Activated naive CD4-positive, alpha-beta T cell (primary cell): ENCODE data around the gene DPEP3.
A peak's percentile ranks its signal among the peaks of the same experiment; 100 is the strongest.
"Not testable (repeated sequence)": the region's sequence is repeated elsewhere in the genome, so short reads cannot be mapped to it uniquely, and the experiment has no call there.

ENCODE experiments used
- DNase-seq, 4 experiments: peaks; one replicate each; lab custom pipeline; 2025; lab: John Stamatoyannopoulos, UW

The DPEP3 gene

DNA sequence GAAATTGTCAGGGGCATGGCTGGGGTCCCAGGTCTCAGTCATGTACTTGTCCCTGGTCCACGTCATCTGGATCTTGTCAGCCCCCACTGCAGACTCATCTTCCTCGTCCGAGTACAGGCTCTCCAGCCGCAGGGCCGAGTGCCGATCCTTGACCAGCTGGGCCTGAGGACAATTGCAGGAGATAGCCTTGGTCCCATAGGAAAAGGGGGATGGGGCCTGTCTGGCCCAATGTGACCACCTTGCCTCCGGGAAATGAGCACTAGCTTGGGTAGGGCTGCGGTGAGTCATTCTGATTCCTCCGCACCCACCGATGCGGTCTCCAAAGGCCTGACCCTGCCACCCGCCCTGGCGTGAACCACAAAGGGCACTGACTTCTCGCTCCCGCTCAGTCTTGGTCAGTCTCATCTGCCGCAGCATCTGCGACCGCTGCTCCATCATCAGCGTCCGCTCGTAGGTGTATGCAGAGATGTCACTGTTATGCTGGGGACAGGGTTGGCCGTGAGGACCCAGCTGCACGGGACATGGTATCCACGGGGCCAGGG is 34.8 kb downstream of the DPEP3 start:
- no peak for DNase-seq

DNA sequence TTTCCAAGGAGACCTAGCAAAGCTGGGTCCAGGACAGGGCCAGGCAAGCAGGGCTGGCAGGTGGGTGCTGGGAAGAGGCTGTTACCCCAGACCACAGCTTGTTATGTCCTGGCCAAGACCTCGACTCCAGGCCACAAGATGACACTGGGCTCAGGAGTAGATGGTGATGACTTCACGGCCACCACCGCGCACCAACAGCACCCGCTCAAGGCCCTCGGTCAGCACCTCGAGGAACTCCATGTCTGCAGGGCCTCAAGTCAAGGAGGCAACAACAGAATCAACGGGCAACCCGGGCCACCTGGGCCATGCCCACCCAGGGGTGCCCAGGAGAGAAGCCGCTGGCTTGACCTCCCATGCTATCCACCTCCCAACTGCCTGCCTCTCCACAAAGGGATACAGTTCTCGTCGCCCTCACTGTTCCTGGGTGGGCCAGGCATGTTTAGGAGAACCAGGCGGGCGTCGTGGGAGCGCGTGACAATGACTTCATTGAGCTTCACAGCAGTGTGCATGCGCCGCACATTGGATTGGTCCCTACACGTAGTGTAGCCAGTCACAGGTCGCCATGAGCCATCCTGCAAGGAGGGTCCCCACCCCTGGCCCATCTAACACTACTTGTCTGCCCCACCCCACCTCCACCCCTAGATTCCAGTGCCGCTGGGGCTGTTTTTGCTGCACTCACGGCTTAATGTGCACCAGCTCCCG is 35.5 kb downstream of the DPEP3 start:
- no peak for DNase-seq

DNA sequence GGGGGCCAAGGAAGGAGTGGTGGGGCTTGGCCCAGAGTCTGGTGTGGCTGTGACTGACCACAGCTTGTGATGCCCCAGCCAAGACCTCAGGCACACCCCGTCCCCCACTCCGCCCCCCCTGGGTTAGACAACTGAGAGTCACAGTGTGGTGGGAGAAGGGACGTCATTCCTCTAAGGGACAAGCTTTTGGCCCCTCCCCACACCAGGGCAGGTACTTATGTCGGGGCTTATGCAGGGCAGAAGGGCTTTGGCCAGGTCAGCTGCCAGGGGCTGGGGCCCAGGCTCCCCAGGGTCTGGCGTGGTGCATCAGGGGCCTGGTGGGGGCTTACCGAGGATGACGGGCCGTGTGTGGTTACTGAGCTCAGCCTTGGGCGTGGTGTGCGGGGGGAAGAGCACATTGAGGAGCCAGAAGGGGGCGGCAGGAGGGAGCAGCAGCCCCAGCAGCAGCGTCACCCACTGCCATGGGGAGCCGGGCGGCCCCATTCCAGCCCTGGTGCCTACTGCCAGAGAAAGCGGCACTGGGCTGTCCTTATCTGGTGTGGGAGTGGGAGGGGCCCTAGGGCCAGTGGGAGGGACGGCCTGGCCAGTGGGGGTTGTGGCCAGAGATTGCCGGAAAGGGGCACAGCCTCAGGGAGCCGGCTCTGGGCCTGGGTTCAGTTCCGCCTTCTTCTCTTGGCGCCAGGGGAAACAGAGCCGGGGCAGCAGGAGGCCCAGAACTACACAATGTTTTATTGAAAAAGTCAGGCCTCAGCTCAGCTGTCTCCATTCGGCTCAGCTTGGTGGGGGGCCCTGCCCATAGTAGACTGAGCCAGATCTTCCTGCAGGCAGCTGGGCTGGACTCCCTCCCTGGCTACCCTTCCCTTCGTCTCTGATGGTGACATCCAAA is 36.4 kb downstream of the DPEP3 start, which contains the start of gene LCAT:
Gene LCAT (minus strand): TSS at position 502 of the 886 bp plus-strand sequence. CDS start 19 bp downstream, at position 483.
- no peak for DNase-seq

DNA sequence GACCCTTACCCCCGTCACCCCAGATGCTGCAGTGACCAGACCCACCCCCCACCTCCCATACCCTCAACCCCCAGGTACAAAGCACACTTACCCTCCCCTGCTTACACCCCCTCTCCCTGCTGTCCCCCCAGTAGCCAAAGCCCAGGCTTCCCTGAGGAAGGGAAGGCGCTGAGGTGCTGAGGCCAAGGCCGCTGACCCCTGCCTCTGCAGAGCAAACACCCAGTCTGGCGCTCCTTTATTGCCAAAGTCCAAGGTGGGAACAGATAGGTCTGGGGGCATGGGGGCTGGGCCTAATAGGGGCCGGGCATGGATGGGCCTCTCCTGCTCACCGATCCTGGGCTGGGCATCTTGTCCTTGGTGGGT is 37.1 kb downstream of the DPEP3 start:
- DNase-seq = no peak

DNA sequence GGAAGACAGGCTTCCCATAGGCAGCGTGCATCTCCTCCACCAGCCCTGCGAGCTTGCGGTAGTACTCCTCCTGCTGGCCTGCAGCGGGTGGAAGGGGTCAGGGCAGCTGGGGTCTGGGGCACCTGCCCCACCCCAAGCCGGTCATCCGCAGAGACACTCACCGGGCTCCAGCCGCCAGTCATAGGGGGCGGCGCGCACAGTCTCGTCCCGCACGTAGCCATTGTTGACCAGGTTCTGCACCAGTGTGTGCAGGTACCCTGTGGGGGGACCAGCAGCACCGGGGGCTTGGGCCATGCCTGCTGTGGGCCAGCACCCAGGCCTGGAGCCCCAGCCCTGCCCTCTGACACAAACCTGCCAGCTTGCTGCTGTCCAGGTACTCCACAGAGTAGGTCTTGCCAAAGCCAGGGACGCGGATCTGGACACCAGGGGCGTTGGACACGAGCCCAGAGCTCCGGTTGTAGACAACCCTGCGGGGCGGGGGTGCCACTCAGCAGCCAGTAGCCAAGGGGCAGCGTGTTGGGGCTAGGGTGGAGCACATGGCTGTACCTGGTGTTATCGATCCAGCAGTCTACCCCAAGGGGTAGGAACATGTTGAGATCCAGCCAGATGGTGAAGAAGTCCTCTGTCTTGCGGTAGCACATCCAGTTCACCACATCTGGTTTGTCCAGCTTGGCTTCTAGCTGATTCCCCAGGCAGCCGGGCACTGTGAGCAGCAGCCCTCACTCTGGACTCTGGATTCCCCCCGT is 37.6 kb downstream of the DPEP3 start:
- no peak for DNase-seq

DNA sequence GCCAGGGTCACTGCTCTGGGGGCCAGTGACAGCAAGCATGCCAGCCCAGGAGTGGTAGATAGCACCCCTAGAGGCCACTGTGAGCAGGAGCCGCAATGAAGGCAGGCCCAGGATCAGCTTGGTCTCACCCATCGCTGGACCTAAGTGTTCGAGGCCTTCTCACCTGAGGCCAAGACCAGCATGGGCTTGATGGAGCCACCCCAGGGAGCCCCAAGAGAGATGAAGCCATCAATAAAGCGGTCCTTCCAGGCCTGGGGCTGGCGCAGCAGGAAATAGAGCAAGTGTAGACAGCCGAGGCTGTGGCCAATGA is 38.1 kb downstream of the DPEP3 start:
- DNase-seq = no peak

DNA sequence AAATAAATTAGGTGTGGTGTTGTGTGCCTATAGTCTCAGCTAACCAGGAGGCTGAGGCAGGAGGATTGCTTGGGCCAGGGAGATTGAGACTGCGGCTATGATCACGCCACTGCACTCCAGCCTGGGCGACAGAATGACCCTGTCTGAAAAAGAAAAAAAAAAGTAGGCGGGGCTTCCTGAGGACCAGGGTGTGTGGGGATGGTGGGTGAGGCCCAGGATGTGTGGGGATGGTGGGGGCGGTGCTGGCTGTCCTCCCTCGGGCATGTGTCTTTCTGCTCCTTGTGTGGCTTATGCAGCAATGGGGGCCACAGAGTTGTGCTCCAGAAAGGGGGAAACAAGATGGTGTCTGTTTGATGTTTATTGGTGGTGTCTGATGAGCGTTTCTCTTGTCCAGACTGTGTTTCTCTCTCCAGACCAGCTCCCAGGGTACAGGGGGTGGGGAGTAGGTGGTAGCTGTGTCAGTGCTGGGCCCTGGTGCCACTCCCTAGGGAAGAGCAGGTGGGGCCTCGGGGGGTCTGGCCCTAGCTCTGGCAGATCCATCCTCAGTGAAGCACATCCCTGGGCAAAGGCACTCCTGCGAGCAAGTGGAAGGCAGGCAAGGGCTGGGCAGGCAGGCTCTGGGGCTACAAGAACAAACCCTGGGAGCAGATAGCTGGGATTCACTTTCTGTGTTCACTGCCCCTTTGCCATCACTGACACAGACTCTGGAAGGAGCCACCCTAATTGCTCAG is 38.7 kb downstream of the DPEP3 start:
- no peak for DNase-seq

DNA sequence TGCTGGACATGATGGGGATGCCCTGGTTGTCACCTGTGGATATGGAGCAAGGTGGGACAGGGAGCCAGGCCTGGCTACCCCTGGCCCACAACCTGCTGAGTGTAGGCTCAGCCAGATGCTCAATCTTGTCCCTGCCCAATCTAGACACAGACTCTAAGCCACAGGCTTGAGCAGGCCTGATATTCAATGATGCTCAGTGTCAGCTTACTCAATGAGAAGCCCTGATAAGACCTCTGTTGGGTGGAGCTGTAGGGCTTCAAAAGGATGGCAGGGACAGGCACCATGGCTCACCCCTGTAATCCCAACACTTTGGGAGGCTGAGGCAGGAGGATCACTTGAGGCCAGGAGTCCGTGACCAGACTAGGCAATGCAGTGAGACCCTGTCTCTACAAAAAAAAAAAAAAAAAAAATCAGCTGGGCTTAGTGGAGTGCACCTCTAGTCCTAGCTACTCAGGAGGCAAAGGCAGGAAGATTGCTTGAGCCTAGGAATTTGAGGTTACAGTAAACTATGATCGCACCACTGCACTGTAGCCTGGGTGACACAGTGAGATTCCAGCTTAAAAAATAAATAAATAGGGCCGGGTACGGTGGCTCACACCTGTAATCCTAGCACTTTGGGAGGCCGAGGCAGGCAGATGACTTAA is 39.7 kb downstream of the DPEP3 start:
- DNase-seq = no peak

DNA sequence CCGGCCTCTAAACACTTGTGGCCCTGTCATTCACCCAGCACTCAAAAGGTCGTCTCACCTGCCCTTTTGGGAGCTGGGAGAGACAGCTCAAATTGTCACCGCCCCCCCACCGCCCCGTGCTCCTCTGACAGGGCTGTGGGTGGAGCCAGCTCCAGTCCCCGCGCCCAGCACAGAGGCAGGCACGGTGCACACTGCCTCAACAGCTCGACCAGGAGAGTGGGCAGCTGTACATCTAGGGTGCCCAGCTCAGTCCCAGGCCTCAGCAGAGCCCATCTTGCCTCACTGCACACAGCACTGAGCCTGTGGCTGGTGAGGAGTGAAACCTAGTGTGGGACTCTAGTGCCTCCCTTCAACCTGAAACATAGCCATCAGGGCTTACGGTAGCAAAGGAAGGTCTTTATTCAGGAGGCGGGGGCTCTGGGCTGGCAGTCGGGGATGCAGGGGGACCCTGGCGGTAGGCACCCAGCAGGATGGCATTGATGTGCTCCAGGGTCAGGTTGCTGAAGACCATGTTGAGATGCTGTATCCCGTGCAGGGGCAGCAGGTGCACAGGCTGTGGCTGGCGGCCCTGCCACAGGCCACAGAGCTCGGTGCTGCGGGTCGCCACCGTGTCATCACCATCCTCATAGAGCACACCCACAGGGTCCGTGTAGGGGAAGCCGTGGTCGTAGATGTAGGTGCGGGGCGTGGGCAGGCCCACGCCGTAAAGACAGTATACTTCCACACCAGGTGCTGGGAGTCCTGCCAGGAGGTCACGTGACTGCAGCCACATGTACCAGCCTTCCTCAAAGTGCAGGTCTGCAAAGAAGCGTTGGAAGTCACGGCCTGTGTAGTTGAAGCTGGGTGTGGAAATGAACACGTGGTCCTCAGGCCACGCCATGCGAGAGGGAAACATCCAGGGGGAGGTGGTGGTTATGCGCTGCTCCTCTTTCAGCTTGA is 40.5 kb downstream of the DPEP3 start:
- DNase-seq = peak in 2 of 4 experiments; percentile 14 to 36

DNA sequence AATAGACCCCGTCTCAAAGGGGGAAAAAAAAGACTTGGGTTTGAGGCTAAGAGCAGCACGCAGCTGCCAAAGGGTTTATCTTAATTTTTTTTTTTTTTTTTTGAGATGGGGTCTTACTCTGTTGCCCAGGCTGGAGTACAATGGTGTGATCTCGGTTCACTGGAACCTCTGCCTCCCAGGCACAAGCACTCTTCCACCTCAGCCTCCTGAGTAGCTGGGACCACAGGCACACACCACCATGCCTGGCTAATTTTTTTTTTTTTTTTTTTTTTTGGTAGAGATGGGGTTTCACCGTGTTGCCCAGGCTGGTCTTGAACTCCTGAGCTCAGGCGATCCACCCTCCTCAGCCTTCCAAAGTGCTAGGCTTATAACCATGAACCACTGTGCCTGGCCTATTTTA is 42.6 kb downstream of the DPEP3 start:
- DNase-seq = not testable (repeated sequence)

DNA sequence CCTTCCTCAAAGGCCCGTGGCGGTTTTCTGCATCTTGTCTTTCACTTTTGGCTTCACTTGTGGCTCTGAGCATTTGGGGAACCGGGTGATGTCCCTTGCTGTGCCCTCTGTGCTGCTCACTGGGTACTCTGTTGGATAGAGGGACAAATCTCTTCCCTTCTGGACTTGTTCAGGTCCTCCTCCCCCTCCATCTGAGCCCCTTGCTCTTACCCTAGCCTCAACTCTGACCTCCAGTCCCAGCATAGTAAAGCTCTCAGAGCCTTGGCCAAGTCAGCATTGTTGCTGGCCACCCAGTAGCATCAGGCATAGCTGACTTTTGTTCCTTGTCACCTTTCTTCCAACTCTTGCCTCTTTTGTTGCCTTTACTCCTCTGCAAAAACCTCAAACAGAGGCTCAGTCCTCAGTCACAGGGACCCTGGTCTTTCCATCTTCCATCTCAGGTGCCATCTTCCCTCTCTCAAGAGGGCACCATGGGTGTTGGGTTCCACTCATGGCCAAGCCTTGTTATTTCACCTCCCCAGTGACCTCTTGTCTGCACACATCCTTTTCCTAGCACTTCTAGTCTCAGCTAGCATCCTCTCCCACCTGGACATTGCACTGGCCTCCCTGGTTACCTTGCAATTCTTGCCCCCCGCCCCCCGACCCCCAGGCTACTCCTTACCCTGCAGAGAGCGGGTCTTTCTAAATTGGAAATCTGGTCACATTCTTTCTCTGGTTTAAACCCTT is 43.3 kb downstream of the DPEP3 start:
- peak in 1 of 4 experiments; percentile 60 for DNase-seq

DNA sequence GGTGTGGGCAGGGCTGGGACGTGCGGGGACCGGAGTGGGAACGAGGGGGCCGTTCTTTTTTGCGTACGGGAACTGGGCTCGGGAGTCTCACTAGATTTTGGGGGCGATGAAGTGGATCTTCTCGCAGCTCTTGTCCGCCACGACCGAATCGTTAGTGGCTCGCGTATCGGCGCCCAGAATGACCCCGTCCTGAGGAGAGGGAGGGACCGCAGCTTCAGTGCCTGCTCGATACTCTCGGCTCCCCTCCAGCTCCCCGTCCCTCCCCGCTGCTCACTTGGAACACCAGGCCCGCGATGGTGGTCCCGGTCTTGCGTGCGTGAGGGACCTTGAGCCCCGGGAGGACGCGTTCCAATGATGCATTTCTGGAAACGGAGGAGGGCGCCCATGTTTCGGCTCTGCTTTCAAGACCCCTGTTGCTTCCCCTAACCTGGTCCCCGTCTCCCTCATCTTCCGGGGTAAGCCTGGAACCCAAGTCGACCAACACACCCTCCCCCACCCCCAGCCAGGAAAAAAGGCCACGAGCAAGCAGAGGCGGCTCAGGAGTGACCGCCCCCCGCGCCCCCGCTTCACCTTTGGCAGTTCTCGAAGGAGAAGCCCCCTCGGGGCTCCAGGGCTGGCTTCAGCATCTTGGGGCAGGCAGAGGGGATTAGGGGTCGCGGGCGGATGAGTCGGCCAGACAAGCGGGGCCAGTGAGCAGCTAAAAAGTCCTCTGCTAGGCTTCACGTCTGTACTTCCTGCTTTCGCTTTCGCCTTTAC is 44.0 kb downstream of the DPEP3 start, which contains the start of gene PSMB10:
Gene PSMB10 (minus strand): TSS at position 727 of the 756 bp plus-strand sequence. CDS start 101 bp downstream, at position 626.
- peak; percentile 30 to 56 (median 44) for DNase-seq

DNA sequence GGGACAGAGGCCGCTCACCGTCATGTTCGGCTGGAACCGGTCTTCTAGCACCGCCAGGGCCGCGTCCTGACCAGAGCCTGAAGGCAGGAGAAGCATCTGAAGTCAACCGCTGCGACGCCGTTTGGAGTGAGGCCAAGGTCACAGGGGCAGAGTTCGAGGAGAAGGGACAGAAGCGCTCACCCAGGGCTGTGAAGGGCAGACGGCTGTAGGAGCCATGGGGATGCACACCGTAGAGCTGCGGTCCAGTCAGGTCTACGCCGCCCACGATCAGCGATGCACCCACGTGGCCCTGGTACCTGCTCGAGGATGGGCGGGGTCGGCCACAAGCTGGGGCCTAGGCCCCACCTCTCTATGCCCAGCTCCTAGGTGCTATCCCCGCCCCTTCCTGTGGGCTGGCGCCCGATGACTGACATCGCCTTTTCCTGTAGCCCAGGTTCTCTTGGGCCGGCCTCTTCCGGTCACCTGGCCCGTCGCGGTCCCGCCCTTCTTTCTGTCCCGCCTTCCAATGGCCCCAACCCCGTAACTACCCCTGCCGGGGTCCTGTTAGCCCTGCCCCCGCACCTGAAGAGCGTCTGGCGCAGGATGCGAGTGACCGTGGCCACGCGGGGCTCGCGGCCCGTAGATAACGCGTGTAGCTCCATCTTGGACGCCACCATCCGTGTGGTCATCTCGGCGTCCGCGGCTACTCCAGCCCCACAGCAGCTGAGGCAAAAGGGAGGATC is 44.7 kb downstream of the DPEP3 start:
- peak; percentile 61 to 91 (median 78) for DNase-seq

DNA sequence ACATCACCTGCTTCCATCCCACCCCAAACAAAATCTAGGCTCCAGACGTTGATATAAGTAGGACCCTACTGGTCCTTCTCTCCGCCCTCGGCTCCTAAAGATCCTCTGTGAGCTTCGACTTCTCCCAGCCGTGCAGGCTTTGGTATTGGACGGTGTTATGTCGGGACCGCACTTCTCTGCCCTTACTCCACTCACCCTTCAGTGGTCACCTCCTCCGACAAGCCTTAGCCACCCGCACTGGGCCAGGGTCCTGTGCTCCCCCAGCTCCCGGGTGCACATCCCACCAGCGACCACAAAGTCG is 45.2 kb downstream of the DPEP3 start:
- DNase-seq = no peak

DNA sequence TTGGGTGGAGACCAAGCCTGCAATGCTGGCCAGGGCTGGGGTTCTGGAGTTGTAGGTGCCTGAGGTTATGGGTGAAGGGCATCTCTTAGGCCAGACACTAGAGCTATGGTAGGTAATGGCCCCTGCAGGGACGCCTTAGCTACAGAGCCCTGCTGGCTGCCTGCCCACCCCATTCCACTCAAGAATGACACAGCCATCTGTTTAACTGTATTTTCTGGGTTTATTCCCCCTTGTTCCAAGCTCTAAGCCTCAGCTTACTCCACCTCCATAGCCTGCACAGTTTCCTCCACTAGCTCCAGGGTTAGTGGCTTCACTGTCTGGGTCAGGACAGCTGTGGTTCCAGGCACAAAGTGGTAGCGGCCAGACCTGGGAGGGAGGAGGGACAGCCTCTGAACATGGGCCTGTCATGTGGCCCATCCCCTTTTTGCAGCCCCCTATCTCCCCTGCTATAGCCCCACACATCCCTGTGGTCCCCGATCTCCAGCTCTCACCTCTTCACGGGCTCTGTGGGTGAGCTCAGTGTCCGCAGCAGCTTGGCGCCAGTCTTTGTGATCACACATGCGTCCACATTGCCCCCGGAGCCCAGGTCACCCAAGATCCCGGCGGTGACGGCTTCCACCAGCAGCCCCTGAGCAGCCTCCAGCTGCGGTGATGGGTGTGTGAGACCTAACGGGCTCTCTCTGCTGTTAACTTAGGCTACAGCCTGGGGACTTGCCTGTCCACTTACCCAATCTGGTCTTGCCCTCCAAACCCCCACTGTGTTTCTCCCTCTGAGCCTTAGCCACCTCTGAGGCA is 45.8 kb downstream of the DPEP3 start:
- DNase-seq = no peak

DNA sequence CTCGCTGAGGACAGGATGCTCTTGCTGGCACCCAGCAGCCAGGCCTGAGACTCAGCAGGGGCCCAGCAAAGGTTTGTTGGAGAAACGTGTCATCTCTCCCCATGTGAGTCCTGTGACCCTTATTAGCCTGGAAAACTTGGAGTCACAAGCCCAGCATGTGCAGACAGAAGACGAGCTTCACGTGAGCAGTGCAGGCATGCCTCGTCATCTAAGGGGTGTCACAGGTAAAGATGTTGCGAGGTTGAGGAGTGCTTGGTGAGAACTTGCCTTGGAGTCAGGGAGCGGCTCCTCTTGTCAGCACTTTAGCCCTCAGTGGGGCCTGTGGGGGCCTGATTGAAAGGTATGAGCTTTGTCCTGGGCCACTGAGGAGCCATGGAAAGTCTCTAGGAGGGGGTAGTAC is 46.5 kb downstream of the DPEP3 start:
- DNase-seq = no peak

DNA sequence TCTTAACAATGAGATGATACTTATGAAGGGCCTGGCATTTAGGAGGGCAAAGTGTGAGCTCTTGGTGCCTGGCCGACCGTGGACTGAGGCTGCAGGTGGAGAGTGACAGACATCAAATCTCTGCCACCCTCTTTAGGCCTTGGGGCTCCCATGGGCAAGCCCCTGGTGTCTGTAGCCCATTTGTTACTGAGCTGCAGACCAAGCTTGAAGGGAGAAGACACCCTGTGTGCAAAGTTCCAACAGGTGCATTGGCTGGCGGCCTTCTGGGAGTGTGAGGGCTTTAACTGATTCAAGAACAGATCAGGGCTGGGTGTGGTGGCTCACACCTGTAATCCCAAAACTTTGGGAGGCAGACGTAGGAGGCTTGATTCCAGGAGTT is 47.8 kb downstream of the DPEP3 start:
- DNase-seq = no peak
